ENCODE data around the gene DTWD1. TPM values are rescaled to one million over a fixed set of nuclear protein-coding genes. Genes with fewer than 3 reads are reported as not detected.

The DTWD1 gene
- total and polyA plus RNA-seq, 2 donors (not counting 3 experiments of a cell fraction or from before 2014, with no cell fraction given) = 4.6 to 20.1 TPM

- DNase-seq (ENCODE audit: low read depth, low spot score) = no peak
- CTCF ChIA-PET = no interaction called here
- POLR2A ChIA-PET = no interaction called here
- H3K9ac ChIP-seq (replicated peaks; ENCODE audit: extremely low read depth, insufficient read depth, low read length) = no peak overlapping the region
- H3K9me3 ChIP-seq (replicated peaks; ENCODE audit: control insufficient read depth, insufficient read depth, low read length) = peaks cover 2% of the 10 kb centered on the region
- dilution Hi-C loops (cut with MboI; ENCODE audit: extremely low pct_ligation_motif_present, low sequenced_read_pairs) = no loop called here
- H3K36me3 ChIP-seq (ENCODE audit: control insufficient read depth in 2 of 2, extremely low read depth in 1 of 2, insufficient read depth in 2 of 2, low read length in 2 of 2) = peaks cover 2 to 8% of the 10 kb centered on the region in 2 experiments
- peaks cover 31% of the 10 kb centered on the region for H3K79me2 ChIP-seq (ENCODE audit: control insufficient read depth, insufficient read depth, low read length)
- no TSS peak for BruUV-seq (replicated peaks)
- no peaks in the 10 kb centered on the region for H3K9me1 ChIP-seq (replicated peaks; ENCODE audit: control insufficient read depth, extremely low read depth, insufficient read depth, low read length)
- H3K27me3 ChIP-seq (ENCODE audit: control insufficient read depth in 2 of 2, insufficient read depth in 2 of 2, low read length in 2 of 2) = no peaks in the 10 kb centered on the region
- no peak overlapping the region for H3K27ac ChIP-seq (ENCODE audit: insufficient read depth, low read depth, low read length)
- no peaks in the 10 kb centered on the region for H4K20me1 ChIP-seq (replicated peaks; ENCODE audit: control insufficient read depth, extremely low read depth, insufficient read depth, low read length)
- H3K4me2 ChIP-seq (ENCODE audit: insufficient read depth, low read length) = no peak overlapping the region
- FAIRE-seq = no peak
- peaks cover 31% of the 10 kb centered on the region for H3K4me1 ChIP-seq (ENCODE audit: control insufficient read depth, extremely low read depth, insufficient read depth, low read length)
- no peak overlapping the region for H3K4me3 ChIP-seq (replicated peaks in 1 of 3; ENCODE audit: insufficient read depth in 1 of 3, low read depth in 1 of 3, low read length in 3 of 3)
- intact Hi-C loops (cut with micrococcal nuclease) = loop anchor here (5.0 to 10.0 kb wide), 5 partner anchors 389 to 1471 kb away; partner anchors contain the start of genes GALK2, SHC4 and TNFAIP8L3
- TF ChIP-seq CTCF (IDR thresholded peaks at IDR 0.05; ENCODE audit: extremely low read depth in 1 of 2, insufficient read depth in 1 of 2, low read depth in 1 of 2, low read length in 2 of 2) = no peak
- no peak overlapping the region for H2AFZ ChIP-seq (ENCODE audit: low read depth, low read length)
These were observed 3.2 kb downstream of the DTWD1 start for GRCh38 chr15:49624056-49624455.

- Histone ChIP-seq H3K79me2 (ENCODE audit: control insufficient read depth, insufficient read depth, low read length) (peaks cover 34% of the 10 kb centered on the region), H3K27ac (ENCODE audit: insufficient read depth, low read depth, low read length) (no peak overlapping the region), H3K4me2 (ENCODE audit: insufficient read depth, low read length) (no peak overlapping the region), H3K4me3 (replicated peaks in 1 of 3; ENCODE audit: insufficient read depth in 1 of 3, low read depth in 1 of 3, low read length in 3 of 3) (no peak overlapping the region), H3K9me1 (replicated peaks; ENCODE audit: control insufficient read depth, extremely low read depth, insufficient read depth, low read length) (no peaks in the 10 kb centered on the region), H4K20me1 (replicated peaks; ENCODE audit: control insufficient read depth, extremely low read depth, insufficient read depth, low read length) (no peaks in the 10 kb centered on the region), H3K27me3 (ENCODE audit: control insufficient read depth in 2 of 2, insufficient read depth in 2 of 2, low read length in 2 of 2) (no peaks in the 10 kb centered on the region), H2AFZ (ENCODE audit: low read depth, low read length) (no peak overlapping the region), H3K36me3 (ENCODE audit: control insufficient read depth in 2 of 2, extremely low read depth in 1 of 2, insufficient read depth in 2 of 2, low read length in 2 of 2) (peaks cover 2 to 8% of the 10 kb centered on the region in 2 experiments), H3K9ac (replicated peaks; ENCODE audit: extremely low read depth, insufficient read depth, low read length) (no peak overlapping the region), H3K9me3 (replicated peaks; ENCODE audit: control insufficient read depth, insufficient read depth, low read length) (peaks cover 2% of the 10 kb centered on the region), H3K4me1 (ENCODE audit: control insufficient read depth, extremely low read depth, insufficient read depth, low read length) (peaks cover 26% of the 10 kb centered on the region)
- dilution Hi-C loops (cut with MboI; ENCODE audit: extremely low pct_ligation_motif_present, low sequenced_read_pairs) (no loop called here), intact Hi-C loops (cut with micrococcal nuclease) (loop anchor here (10.0 kb wide), 2 partner anchors 391 to 1469 kb away; partner anchors contain the start of gene TNFAIP8L3)
- ChIA-PET POLR2A (no interaction called here), CTCF (no interaction called here)
- DNase-seq (ENCODE audit: low read depth, low spot score) (no peak), FAIRE-seq (no peak)
- no TSS peak for BruUV-seq (replicated peaks)
- TF ChIP-seq GATA2 (IDR thresholded peaks at IDR 0.05; ENCODE audit: insufficient read depth, insufficient read length, low read depth, low read length) (no peak), EZH2 (IDR thresholded peaks at IDR 0.05; ENCODE audit: borderline replicate concordance, low read depth, low read length, severe bottlenecking) (no peak), MYC (IDR thresholded peaks at IDR 0.05; ENCODE audit: low read depth, low read length) (no peak), FOS (IDR thresholded peaks at IDR 0.05; ENCODE audit: borderline replicate concordance, insufficient read depth, low read length) (no peak), JUN (IDR thresholded peaks at IDR 0.05; ENCODE audit: borderline replicate concordance, insufficient read depth, insufficient read length, low read depth) (no peak), MAX (IDR thresholded peaks at IDR 0.05; ENCODE audit: insufficient read depth, insufficient read length) (no peak), POLR2A (IDR thresholded peaks at IDR 0.05; ENCODE audit: low read depth, low read length) (no peak), CTCF (IDR thresholded peaks at IDR 0.05; ENCODE audit: extremely low read depth in 1 of 2, insufficient read depth in 1 of 2, low read depth in 1 of 2, low read length in 2 of 2) (no peak), POLR2AphosphoS5 (IDR thresholded peaks at IDR 0.05; ENCODE audit: insufficient read depth, low read depth, low read length) (no peak)
These were observed 4.7 kb downstream of the DTWD1 start for GRCh38 chr15:49625460-49626036.

Data from endothelial cell of umbilical vein (primary cell).